ENCODE data around the gene NTHL1. TPM values are rescaled to one million over a fixed set of nuclear protein-coding genes. Genes with fewer than 3 reads are reported as not detected.
"Not testable (repeated sequence)": the region's sequence is repeated elsewhere in the genome, so short reads cannot be mapped to it uniquely, and the experiment has no call there.

NTHL1 gene
- total RNA-seq, 1 experiment from 2014 or later = 93.3 TPM

DNA sequence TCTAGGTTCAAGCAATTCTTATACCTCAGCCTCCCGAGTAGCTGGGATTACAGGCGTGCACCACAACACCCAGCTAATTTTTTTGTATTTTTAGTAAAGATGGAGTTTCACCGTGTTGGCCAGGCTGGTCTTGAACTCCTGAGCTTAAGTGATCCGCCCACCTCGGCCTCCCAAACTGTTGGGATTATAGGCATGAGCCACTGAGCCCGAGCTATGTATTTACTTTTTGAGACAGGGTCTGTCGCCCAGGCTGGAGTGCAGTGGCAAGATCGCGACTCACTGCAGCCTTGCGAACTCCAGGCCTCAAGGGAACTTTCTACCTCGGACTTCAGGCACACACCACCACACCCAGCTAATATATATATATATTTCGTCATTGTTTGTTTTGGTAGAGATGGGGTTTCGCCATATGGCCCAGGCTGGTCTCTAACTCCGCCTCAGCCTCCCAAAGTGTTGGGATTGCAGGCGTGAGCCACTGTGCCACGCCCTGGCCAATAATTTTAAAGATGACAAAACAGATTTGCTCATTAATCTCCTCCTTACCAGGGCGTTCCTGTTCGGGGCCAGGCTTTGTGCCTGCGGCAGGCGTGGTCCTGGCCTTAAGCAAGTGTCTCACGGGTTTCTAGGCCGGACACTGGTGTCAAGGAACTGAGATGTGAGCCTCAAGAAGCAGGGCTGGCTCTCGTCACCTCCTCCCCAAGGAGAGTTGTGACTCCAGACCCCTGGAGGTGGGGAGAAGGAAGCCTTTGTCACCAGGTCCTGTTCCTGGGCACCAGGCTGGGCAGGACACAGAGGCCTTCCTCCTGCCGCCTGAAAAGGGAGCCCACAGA is 32.3 kb downstream of the NTHL1 start:
- TF ChIP-seq ZNF671 (CRISPR knock-in tag; IDR thresholded peaks at IDR 0.05) (no peak), GABPB1 (CRISPR knock-in tag; IDR thresholded peaks at IDR 0.05) (peak; percentile 80)
- Mint-ChIP-seq H3K27ac (no peak overlapping the region), H3K4me1 (peaks cover 2% of the 10 kb centered on the region), H3K4me3 (no peak overlapping the region), H3K27me3 (ENCODE audit: low read depth) (peaks cover 42% of the 10 kb centered on the region), H3K9me3 (no peaks in the 10 kb centered on the region), H3K36me3 (no peaks in the 10 kb centered on the region)
- ATAC-seq (no peak), DNase-seq (ENCODE audit: low spot score) (no peak)
- CTCF ChIA-PET = interaction anchor here (1.5 to 6.5 kb wide), 4 partner anchors 11 to 69 kb away, joined by 6 to 82 read pairs (median 8); no protein-coding TSS in a partner anchor
- POLR2A ChIA-PET = no interaction called here

DNA sequence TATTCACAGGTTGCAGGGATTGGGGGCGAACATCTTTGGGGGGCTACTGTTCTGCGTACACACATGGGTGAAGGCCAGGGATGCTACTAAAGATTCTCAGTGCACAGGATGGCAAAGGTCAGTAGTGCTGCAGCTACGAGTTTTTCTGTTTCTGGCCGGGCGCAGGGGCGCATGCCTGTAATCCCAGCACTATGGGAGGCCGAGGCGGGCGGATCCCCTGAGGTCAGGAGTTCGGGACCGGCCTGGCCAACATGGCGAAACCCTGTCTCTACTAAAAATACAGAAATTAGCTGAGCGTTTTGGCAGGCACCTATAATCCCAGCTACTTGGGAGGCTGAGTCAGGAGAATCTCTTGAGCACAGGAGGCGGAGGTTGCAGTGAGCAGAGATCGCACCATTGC is 34.1 kb downstream of the NTHL1 start:
- POLR2A ChIA-PET = no interaction called here
- peaks cover 3% of the 10 kb centered on the region; the same call in 1 of the 2 replicates for H3K36me3 Mint-ChIP-seq
- TF ChIP-seq JAZF1 (CRISPR knock-in tag; IDR thresholded peaks at IDR 0.05) (no peak), ZNF219 (CRISPR knock-in tag; IDR thresholded peaks at IDR 0.05; ENCODE audit: borderline replicate concordance) (no peak), SP1 (CRISPR knock-in tag; conservative IDR thresholded peaks at IDR 0.05) (no peak), JUN (CRISPR knock-in tag; IDR thresholded peaks at IDR 0.05) (no peak), ZNF423 (CRISPR knock-in tag; IDR thresholded peaks at IDR 0.05) (no peak), EMX1 (CRISPR knock-in tag; IDR thresholded peaks at IDR 0.05) (no peak), MXD4 (CRISPR knock-in tag; IDR thresholded peaks at IDR 0.05; ENCODE audit: borderline replicate concordance) (no peak), SOX15 (CRISPR knock-in tag; IDR thresholded peaks at IDR 0.05) (no peak), ELF4 (CRISPR knock-in tag; IDR thresholded peaks at IDR 0.05; ENCODE audit: low read depth) (no peak), ETV6 (CRISPR knock-in tag; IDR thresholded peaks at IDR 0.05) (no peak), CREM (CRISPR knock-in tag; IDR thresholded peaks at IDR 0.05) (no peak)
- TF ChIP-seq, protein P1, sequence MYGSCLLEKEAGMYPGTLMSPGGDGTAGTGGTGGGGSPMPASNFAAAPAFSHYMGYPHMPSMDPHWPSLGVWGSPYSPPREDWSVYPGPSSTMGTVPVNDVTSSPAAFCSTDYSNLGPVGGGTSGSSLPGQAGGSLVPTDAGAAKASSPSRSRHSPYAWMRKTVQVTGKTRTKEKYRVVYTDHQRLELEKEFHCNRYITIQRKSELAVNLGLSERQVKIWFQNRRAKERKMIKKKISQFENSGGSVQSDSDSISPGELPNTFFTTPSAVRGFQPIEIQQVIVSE (CRISPR knock-in tag; IDR thresholded peaks at IDR 0.05; ENCODE audit: borderline replicate concordance) = no peak
- TF ChIP-seq, protein P2, sequence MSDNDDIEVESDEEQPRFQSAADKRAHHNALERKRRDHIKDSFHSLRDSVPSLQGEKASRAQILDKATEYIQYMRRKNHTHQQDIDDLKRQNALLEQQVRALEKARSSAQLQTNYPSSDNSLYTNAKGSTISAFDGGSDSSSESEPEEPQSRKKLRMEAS (CRISPR knock-in tag; IDR thresholded peaks at IDR 0.05) = no peak
- TF ChIP-seq, protein P3, sequence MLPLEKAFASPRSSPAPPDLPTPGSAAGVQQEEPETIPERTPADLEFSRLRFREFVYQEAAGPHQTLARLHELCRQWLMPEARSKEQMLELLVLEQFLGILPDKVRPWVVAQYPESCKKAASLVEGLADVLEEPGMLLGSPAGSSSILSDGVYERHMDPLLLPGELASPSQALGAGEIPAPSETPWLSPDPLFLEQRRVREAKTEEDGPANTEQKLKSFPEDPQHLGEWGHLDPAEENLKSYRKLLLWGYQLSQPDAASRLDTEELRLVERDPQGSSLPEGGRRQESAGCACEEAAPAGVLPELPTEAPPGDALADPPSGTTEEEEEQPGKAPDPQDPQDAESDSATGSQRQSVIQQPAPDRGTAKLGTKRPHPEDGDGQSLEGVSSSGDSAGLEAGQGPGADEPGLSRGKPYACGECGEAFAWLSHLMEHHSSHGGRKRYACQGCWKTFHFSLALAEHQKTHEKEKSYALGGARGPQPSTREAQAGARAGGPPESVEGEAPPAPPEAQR (CRISPR knock-in tag; IDR thresholded peaks at IDR 0.05) = no peak
- DNase-seq (ENCODE audit: low spot score) (no peak), ATAC-seq (no peak)
- H3K27me3 Mint-ChIP-seq (ENCODE audit: low read depth) = peaks cover 26% of the 10 kb centered on the region
- H3K9me3 Mint-ChIP-seq = no peaks in the 10 kb centered on the region
- H3K4me3 Mint-ChIP-seq = no peak overlapping the region
- H3K27ac Mint-ChIP-seq = no peak overlapping the region
- CTCF ChIA-PET = interaction anchor here (0.5 to 6.5 kb wide), 4 partner anchors 9 to 21 kb away, joined by 3 to 82 read pairs (median 4); no protein-coding TSS in a partner anchor
- H3K4me1 Mint-ChIP-seq = peaks cover 9% of the 10 kb centered on the region

DNA sequence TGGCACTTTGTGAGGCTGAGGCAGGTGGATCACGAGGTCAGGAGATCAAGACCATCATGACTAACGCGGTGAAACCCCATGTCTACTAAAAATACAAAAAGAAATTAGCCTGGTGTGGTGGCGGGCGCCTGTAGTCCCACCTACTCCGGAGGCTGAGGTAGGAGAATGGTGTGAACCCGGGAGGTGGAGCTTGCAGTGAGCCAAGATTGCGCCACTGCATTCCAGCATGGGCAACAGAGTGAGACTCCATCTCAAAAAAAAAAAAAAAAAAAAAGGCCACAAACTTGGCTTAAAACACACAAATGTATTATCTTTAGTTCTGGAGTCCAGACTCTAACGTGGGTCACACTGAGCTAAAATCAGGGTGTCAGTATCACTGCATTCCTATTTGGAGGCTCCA is 35.9 kb downstream of the NTHL1 start:
- H3K27ac Mint-ChIP-seq; POLR2A ChIA-PET; DNase-seq (ENCODE audit: low spot score); ATAC-seq; H3K9me3 Mint-ChIP-seq; H3K36me3 Mint-ChIP-seq; H3K27me3 Mint-ChIP-seq (ENCODE audit: low read depth); H3K4me3 Mint-ChIP-seq: not testable (repeated sequence)
- peaks cover 22% of the 10 kb centered on the region for H3K4me1 Mint-ChIP-seq
- CTCF ChIA-PET = interaction anchor here (0.6 to 6.5 kb wide), 5 partner anchors 7 to 504 kb away, joined by 3 to 82 read pairs (median 4); no protein-coding TSS in a partner anchor

DNA sequence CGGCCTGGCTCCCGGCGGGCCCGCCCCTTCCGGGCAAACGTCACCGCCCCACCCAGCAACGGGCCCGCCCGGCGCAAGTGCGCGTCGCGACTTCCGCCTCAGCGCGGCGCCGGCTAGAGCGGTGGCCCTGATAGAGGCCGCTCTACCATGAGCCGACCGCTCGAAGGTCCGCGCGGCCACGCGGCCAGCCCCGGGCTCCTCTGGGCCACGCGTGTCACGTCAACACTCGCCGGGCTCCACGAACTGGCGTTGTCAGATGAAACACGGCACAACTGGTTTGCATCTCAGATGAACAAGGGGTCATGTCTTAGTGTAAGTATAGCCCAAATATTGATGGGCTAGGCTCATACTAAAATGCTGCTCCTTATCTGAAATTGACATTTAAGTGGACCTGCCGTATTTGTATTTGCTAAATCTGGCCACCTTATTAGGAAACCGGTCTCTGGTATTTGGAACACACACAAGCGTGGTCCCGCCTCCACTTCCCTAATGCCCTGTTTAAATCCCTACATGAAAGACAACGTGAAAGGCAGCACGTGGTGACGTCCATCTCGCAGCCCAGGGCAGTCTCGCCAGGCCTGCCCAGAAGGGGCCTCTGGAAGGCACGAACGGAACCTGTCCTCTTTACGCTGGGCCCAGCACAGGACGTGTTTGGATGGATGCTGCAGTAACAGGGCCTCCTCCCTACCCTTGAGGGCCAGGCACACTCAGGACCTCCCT is 37.7 kb downstream of the NTHL1 start, which contains the start of gene ZNF598:
TSS of gene ZNF598 (minus strand) at position 31 of the 720 bp plus-strand sequence.
- H3K27ac Mint-ChIP-seq = peak within 1 kb of the TSS; percentile 88
- peaks cover 33% of the 10 kb centered on the region for H3K4me1 Mint-ChIP-seq
- no peaks in the 10 kb centered on the region for H3K27me3 Mint-ChIP-seq (ENCODE audit: low read depth)
- H3K4me3 Mint-ChIP-seq = peak within 1 kb of the TSS; percentile 87
- H3K36me3 Mint-ChIP-seq = peaks cover 5% of the 10 kb centered on the region; the same call in 1 of the 2 replicates
- peak; percentile 76 for DNase-seq (ENCODE audit: low spot score)
- ChIA-PET CTCF (interaction anchor here (1.8 kb wide), 1 partner anchor 81 kb away, joined by 6 read pairs; no protein-coding TSS in a partner anchor), POLR2A (no interaction called here)
- no peaks in the 10 kb centered on the region for H3K9me3 Mint-ChIP-seq
- peak; percentile 85 for ATAC-seq
- TF ChIP-seq JAZF1 (CRISPR knock-in tag; IDR thresholded peaks at IDR 0.05) = no peak
- TF ChIP-seq, protein P4, sequence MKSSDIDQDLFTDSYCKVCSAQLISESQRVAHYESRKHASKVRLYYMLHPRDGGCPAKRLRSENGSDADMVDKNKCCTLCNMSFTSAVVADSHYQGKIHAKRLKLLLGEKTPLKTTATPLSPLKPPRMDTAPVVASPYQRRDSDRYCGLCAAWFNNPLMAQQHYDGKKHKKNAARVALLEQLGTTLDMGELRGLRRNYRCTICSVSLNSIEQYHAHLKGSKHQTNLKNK (CRISPR knock-in tag; IDR thresholded peaks at IDR 0.05) = no peak
- TF ChIP-seq SOX15 (CRISPR knock-in tag; IDR thresholded peaks at IDR 0.05) = no peak
- TF ChIP-seq, protein P5, sequence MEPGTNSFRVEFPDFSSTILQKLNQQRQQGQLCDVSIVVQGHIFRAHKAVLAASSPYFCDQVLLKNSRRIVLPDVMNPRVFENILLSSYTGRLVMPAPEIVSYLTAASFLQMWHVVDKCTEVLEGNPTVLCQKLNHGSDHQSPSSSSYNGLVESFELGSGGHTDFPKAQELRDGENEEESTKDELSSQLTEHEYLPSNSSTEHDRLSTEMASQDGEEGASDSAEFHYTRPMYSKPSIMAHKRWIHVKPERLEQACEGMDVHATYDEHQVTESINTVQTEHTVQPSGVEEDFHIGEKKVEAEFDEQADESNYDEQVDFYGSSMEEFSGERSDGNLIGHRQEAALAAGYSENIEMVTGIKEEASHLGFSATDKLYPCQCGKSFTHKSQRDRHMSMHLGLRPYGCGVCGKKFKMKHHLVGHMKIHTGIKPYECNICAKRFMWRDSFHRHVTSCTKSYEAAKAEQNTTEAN (CRISPR knock-in tag; IDR thresholded peaks at IDR 0.05) = no peak
- TF ChIP-seq, protein P6, sequence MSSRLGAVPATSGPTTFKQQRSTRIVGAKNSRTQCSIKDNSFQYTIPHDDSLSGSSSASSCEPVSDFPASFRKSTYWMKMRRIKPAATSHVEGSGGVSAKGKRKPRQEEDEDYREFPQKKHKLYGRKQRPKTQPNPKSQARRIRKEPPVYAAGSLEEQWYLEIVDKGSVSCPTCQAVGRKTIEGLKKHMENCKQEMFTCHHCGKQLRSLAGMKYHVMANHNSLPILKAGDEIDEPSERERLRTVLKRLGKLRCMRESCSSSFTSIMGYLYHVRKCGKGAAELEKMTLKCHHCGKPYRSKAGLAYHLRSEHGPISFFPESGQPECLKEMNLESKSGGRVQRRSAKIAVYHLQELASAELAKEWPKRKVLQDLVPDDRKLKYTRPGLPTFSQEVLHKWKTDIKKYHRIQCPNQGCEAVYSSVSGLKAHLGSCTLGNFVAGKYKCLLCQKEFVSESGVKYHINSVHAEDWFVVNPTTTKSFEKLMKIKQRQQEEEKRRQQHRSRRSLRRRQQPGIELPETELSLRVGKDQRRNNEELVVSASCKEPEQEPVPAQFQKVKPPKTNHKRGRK (CRISPR knock-in tag; IDR thresholded peaks at IDR 0.05; ENCODE audit: borderline replicate concordance) = no peak
- TF ChIP-seq, protein P7, sequence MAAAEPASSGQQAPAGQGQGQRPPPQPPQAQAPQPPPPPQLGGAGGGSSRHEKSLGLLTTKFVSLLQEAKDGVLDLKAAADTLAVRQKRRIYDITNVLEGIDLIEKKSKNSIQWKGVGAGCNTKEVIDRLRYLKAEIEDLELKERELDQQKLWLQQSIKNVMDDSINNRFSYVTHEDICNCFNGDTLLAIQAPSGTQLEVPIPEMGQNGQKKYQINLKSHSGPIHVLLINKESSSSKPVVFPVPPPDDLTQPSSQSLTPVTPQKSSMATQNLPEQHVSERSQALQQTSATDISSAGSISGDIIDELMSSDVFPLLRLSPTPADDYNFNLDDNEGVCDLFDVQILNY (CRISPR knock-in tag; IDR thresholded peaks at IDR 0.05) = no peak
- no peak for TF ChIP-seq NR2C2 (CRISPR knock-in tag; IDR thresholded peaks at IDR 0.05)
